Liver (tissue), 9 donors: ENCODE measurements around the gene SLC66A1. TPM values are rescaled to one million over a fixed set of nuclear protein-coding genes. Genes with fewer than 3 reads are reported as not detected.

Experiments used
- DNase-seq: peaks from one replicate; pipeline ENCODE4 v3.0.0-alpha.2; 2017; ENCODE audit warnings: low spot score
- H3K27ac ChIP-seq, 2 donors: one replicate each; pipeline ENCODE4 v1.7.0; 2013; ENCODE audit warnings: inconsistent platforms in 2 of 2, low read length in 2 of 2, control low read depth in 1 of 2, low read depth in 1 of 2, mild to moderate bottlenecking in 1 of 2
- H3K27me3 ChIP-seq, 4 donors: one replicate each; pipeline versions ENCODE4 v1.6.1 to v1.7.0; 2013; ENCODE audit warnings: low read length in 3 of 4, inconsistent platforms in 1 of 4, mild to moderate bottlenecking in 1 of 4, moderate library complexity in 1 of 4; ENCODE audit not compliant: control insufficient read depth in 4 of 4, insufficient read depth in 4 of 4
- H3K36me3 ChIP-seq, 4 donors: one replicate each; pipeline versions ENCODE4 v1.6.1 to v1.7.0; 2013; ENCODE audit warnings: low read length in 3 of 4, mild to moderate bottlenecking in 3 of 4, low read depth in 1 of 4, moderate library complexity in 1 of 4; ENCODE audit not compliant: control insufficient read depth in 4 of 4, insufficient read depth in 3 of 4
- H3K4me1 ChIP-seq, 4 donors: one replicate each; pipeline versions ENCODE4 v1.6.1 to v1.7.0; 2013; ENCODE audit warnings: low read length in 3 of 4, mild to moderate bottlenecking in 3 of 4, moderate library complexity in 1 of 4; ENCODE audit not compliant: control insufficient read depth in 4 of 4, insufficient read depth in 4 of 4
- H3K4me3 ChIP-seq, 3 donors: one replicate each; pipeline versions ENCODE4 v1.6.1 to v1.7.0; 2013; ENCODE audit warnings: low read length in 3 of 3, control low read depth in 1 of 3, low read depth in 1 of 3, mild to moderate bottlenecking in 1 of 3
- H3K9ac ChIP-seq, 2 donors: one replicate each; pipeline ENCODE4 v1.7.0; 2013; ENCODE audit warnings: low read length in 2 of 2, mild to moderate bottlenecking in 2 of 2, moderate library complexity in 2 of 2, control low read depth in 1 of 2, low read depth in 1 of 2
- H3K9me3 ChIP-seq, 4 donors: one replicate each; pipeline versions ENCODE4 v1.6.1 to v1.7.0; 2013; ENCODE audit warnings: low read length in 3 of 4; ENCODE audit not compliant: control insufficient read depth in 4 of 4
- CTCF ChIP-seq: fragments of 150-350 bp; IDR thresholded peaks from 2 replicates; pipeline ENCODE4 v1.5.1; 2017; ENCODE audit warnings: improper control_type of control experiment, low read depth, low read length; ENCODE audit not compliant: missing input control
- EGR1 ChIP-seq, 2 donors: IDR thresholded peaks; 2 replicates each; pipeline ENCODE4 v1.6.1; 2016 to 2018; ENCODE audit warnings: antibody characterized with exemption in 2 of 2, low read depth in 2 of 2
- FOXA1 ChIP-seq: IDR thresholded peaks from 2 replicates; pipeline ENCODE4 v1.6.1; 2016; ENCODE audit warnings: antibody characterized with exemption
- FOXA2 ChIP-seq: IDR thresholded peaks from 2 replicates; pipeline ENCODE4 v1.6.1; 2016; ENCODE audit warnings: antibody characterized with exemption
- GABPA ChIP-seq, 2 donors: IDR thresholded peaks in 1 of 2; conservative IDR thresholded peaks in 1 of 2; 2 replicates each; pipeline ENCODE4 v1.6.1; 2016; ENCODE audit warnings: antibody characterized with exemption in 2 of 2, mild to moderate bottlenecking in 1 of 2, moderate library complexity in 1 of 2
- HNF4A ChIP-seq, 2 donors: conservative IDR thresholded peaks; 2 replicates each; pipeline ENCODE4 v1.6.1; 2016; ENCODE audit warnings: antibody characterized with exemption in 2 of 2, mild to moderate bottlenecking in 2 of 2
- HNF4G ChIP-seq: IDR thresholded peaks from 2 replicates; pipeline ENCODE4 v1.6.1; 2016; ENCODE audit warnings: antibody characterized with exemption
- JUND ChIP-seq, 2 donors: IDR thresholded peaks; 2 replicates each; pipeline ENCODE4 v1.6.1; 2016; ENCODE audit warnings: antibody characterized with exemption in 2 of 2
- MAX ChIP-seq: IDR thresholded peaks from 2 replicates; pipeline ENCODE4 v1.6.1; 2016; ENCODE audit warnings: antibody characterized with exemption
- NR2F2 ChIP-seq: IDR thresholded peaks from 2 replicates; pipeline ENCODE4 v1.6.1; 2016; ENCODE audit warnings: antibody characterized with exemption
- RAD21 ChIP-seq, 2 donors: IDR thresholded peaks; 2 replicates each; pipeline ENCODE4 v1.6.1; 2016; ENCODE audit warnings: antibody characterized with exemption in 2 of 2, mild to moderate bottlenecking in 2 of 2
- RXRA ChIP-seq, 2 donors: IDR thresholded peaks; 2 replicates each; pipeline ENCODE4 v1.6.1; 2017 to 2018; ENCODE audit warnings: antibody characterized with exemption in 2 of 2, mild to moderate bottlenecking in 1 of 2
- SP1 ChIP-seq: IDR thresholded peaks from 2 replicates; pipeline ENCODE4 v1.6.1; 2018; ENCODE audit warnings: antibody characterized with exemption, mild to moderate bottlenecking
- TAF1 ChIP-seq: conservative IDR thresholded peaks from 2 replicates; pipeline ENCODE4 v1.6.1; 2016; ENCODE audit warnings: antibody characterized with exemption, mild to moderate bottlenecking
- YY1 ChIP-seq: IDR thresholded peaks from 2 replicates; pipeline ENCODE4 v1.6.1; 2016; ENCODE audit warnings: antibody characterized with exemption, mild to moderate bottlenecking
- WGBS: extraction: QIAGEN DNeasy Blood & Tissue Kit; methylation state at CpG from one replicate; pipeline ENCODE4 v1.1.7; 2013; 5-methylcytosine and 5-hydroxymethylcytosine counted together
- polyA plus RNA-seq, 2 donors: library from polyadenylated mRNA; stranded (reverse) in 1 of 2; unstranded in 1 of 2; fragments of 200-250 nt in 1 of 2; fragments of >200 nt in 1 of 2; fragmentation: Nextera tagmentation in 1 of 2; extraction: Ambion mirVana in 1 of 2; gene quantifications; one replicate each; pipeline versions ENCODE4 v1.2.1 to v1.2.3, GENCODE V29; 2013 to 2015
- total RNA-seq, 2 donors: library from RNA; depleted of rRNA; stranded (reverse); fragments of >200 nt; gene quantifications; one replicate each; pipeline ENCODE4 v1.2.3, GENCODE V29; 2014
- TF ChIP-seq, protein P1 (sequence below): IDR thresholded peaks from 2 replicates; pipeline ENCODE4 v1.6.1; 2016; ENCODE audit warnings: antibody characterized with exemption
- TF ChIP-seq, protein P2 (sequence below): IDR thresholded peaks from 2 replicates; pipeline ENCODE4 v1.6.1; 2016; ENCODE audit warnings: antibody characterized with exemption, mild to moderate bottlenecking
- donor health status: healthy.
- donor health status: healthy.
- donor health status: healthy.
- donor health status: healthy.
- donor health status: healthy.

The SLC66A1 gene
- total and polyA plus RNA-seq, 4 donors = 6.8 to 16.0 (median 14.0) TPM

DNA sequence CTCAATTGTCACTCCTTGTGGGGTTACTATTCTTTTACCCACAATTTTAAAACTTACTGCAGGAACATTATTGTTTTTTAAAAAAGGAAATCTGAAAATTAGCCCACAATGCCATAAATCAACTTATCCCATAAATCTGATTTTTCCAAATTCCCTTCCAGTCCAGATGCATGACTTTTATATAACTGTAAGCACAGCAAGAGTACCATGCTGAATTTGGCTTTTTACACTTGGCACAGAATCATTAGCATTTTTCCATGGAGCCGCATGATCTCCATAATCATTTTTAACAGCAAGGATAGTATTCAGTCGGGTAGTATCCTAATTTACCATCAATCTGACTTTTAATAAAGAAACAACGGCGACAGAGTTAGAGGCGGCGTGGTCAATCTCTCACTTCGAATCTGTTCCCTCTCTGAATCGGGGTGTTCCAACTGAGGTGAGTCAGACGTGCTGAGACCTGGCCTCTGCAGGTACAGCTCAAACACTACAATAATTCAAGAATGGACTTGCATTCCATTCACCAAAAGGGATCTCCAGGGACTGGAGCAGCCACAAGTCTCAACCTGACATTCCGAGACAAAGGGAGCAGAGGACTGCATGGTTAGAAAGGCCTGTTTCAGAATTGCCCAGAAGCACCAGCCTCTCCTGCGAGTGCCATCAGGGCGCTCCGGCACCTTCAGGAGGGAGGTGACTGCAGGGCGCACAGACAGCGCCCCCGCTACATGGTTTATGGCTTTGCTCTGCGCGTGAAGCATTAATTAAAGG lies 48.9 kb downstream of the SLC66A1 start:
- 93% methylated on average over 18 of the region's 18 CpGs for whole genome bisulfite sequencing
- no peak overlapping the region for H3K9ac ChIP-seq

GRCh38 chr1:19361611-19362147 lies 49.6 kb downstream of the SLC66A1 start:
- no peak for DNase-seq
- no peak for TF ChIP-seq SP1
- TF ChIP-seq HNF4G = no peak
- no peak for TF ChIP-seq FOXA1
- no peak for TF ChIP-seq NR2F2
- no peak for TF ChIP-seq EGR1 (IDR thresholded peaks at IDR 0.05; ENCODE audit: low read depth in 2 of 2)
- no peak for TF ChIP-seq HNF4A (conservative IDR thresholded peaks at IDR 0.05)
- no peak for TF ChIP-seq RAD21 (IDR thresholded peaks at IDR 0.05)
- TF ChIP-seq GABPA (IDR thresholded peaks at IDR 0.05 in 1 of 2, conservative IDR thresholded peaks at IDR 0.05 in 1 of 2) = no peak
- TF ChIP-seq YY1 = no peak
- no peak for TF ChIP-seq CTCF
- no peak for TF ChIP-seq TAF1
- no peak for TF ChIP-seq RXRA (IDR thresholded peaks at IDR 0.05)
- Histone ChIP-seq H3K27me3 (no peaks in the 10 kb centered on the region), H3K9ac (no peak overlapping the region), H3K36me3 (peaks cover 0 to 6% (median 0%) of the 10 kb centered on the region in 4 donors), H3K27ac (no peak overlapping the region), H3K4me1 (peaks cover 0 to 11% (median 6%) of the 10 kb centered on the region in 4 donors), H3K9me3 (no peaks in the 10 kb centered on the region), H3K4me3 (no peak overlapping the region)
- WGBS = 91% methylated on average over 8 of the region's 8 CpGs

More for the DNA sequence above, 48.9 kb downstream of the SLC66A1 start:
- no peak for DNase-seq
- H3K4me1 ChIP-seq = peaks cover 0 to 11% (median 6%) of the 10 kb centered on the region in 4 donors
- TF ChIP-seq FOXA2 = no peak
- no peak for TF ChIP-seq MAX
- TF ChIP-seq TAF1 = no peak
- TF ChIP-seq HNF4G = no peak
- TF ChIP-seq GABPA (IDR thresholded peaks at IDR 0.05 in 1 of 2, conservative IDR thresholded peaks at IDR 0.05 in 1 of 2) = no peak
- TF ChIP-seq SP1 = no peak
- no peak for TF ChIP-seq CTCF
- TF ChIP-seq, protein P1, sequence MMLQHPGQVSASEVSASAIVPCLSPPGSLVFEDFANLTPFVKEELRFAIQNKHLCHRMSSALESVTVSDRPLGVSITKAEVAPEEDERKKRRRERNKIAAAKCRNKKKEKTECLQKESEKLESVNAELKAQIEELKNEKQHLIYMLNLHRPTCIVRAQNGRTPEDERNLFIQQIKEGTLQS = no peak
- no peak for TF ChIP-seq RXRA (IDR thresholded peaks at IDR 0.05)
- TF ChIP-seq RAD21 (IDR thresholded peaks at IDR 0.05) = no peak
- no peak for TF ChIP-seq JUND (IDR thresholded peaks at IDR 0.05)
- TF ChIP-seq, protein P2, sequence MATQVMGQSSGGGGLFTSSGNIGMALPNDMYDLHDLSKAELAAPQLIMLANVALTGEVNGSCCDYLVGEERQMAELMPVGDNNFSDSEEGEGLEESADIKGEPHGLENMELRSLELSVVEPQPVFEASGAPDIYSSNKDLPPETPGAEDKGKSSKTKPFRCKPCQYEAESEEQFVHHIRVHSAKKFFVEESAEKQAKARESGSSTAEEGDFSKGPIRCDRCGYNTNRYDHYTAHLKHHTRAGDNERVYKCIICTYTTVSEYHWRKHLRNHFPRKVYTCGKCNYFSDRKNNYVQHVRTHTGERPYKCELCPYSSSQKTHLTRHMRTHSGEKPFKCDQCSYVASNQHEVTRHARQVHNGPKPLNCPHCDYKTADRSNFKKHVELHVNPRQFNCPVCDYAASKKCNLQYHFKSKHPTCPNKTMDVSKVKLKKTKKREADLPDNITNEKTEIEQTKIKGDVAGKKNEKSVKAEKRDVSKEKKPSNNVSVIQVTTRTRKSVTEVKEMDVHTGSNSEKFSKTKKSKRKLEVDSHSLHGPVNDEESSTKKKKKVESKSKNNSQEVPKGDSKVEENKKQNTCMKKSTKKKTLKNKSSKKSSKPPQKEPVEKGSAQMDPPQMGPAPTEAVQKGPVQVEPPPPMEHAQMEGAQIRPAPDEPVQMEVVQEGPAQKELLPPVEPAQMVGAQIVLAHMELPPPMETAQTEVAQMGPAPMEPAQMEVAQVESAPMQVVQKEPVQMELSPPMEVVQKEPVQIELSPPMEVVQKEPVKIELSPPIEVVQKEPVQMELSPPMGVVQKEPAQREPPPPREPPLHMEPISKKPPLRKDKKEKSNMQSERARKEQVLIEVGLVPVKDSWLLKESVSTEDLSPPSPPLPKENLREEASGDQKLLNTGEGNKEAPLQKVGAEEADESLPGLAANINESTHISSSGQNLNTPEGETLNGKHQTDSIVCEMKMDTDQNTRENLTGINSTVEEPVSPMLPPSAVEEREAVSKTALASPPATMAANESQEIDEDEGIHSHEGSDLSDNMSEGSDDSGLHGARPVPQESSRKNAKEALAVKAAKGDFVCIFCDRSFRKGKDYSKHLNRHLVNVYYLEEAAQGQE = no peak
- no peak overlapping the region for H3K4me3 ChIP-seq
- peaks cover 0 to 12% (median 5%) of the 10 kb centered on the region in 4 donors for H3K36me3 ChIP-seq
- no peak overlapping the region for H3K27ac ChIP-seq
- H3K9me3 ChIP-seq = no peaks in the 10 kb centered on the region
- no peaks in the 10 kb centered on the region for H3K27me3 ChIP-seq
